ENCODE results near the gene SLC22A23. TPM values are rescaled to one million over a fixed set of nuclear protein-coding genes. Genes with fewer than 3 reads are reported as not detected.

The SLC22A23 gene
- total RNA-seq, 1 donor from 2014 or later, result 3.6 TPM

GRCh38 chr6:3421791-3422434 lies 34.9 kb downstream of the SLC22A23 start:
- H3K4me3 ChIP-seq (ENCODE audit: low read depth, low read length), result no peak overlapping the region
- H3K36me3 ChIP-seq (ENCODE audit: control insufficient read depth, insufficient read depth, low read length), result no peaks in the 10 kb centered on the region
- DNase-seq (ENCODE audit: low read depth), result no peak
- no peak for TF ChIP-seq CTCF (IDR thresholded peaks at IDR 0.05; ENCODE audit: insufficient read depth, low read length, poor library complexity, severe bottlenecking)
- no peaks in the 10 kb centered on the region for H3K27me3 ChIP-seq (ENCODE audit: control insufficient read depth, insufficient read depth, low read length)

GRCh38 chr6:3421143-3421542 lies 35.7 kb downstream of the SLC22A23 start:
- H3K27me3 ChIP-seq (ENCODE audit: control insufficient read depth, insufficient read depth, low read length), result no peaks in the 10 kb centered on the region
- no peak for DNase-seq (ENCODE audit: low read depth)
- H3K36me3 ChIP-seq (ENCODE audit: control insufficient read depth, insufficient read depth, low read length), result no peaks in the 10 kb centered on the region
- no peak for TF ChIP-seq CTCF (IDR thresholded peaks at IDR 0.05; ENCODE audit: insufficient read depth, low read length, poor library complexity, severe bottlenecking)
- no peak overlapping the region for H3K4me3 ChIP-seq (ENCODE audit: low read depth, low read length)

- DNase-seq (ENCODE audit: low read depth), result no peak
- Histone ChIP-seq H3K27me3 (ENCODE audit: control insufficient read depth, insufficient read depth, low read length) (no peaks in the 10 kb centered on the region), H3K4me3 (ENCODE audit: low read depth, low read length) (no peak overlapping the region), H3K36me3 (ENCODE audit: control insufficient read depth, insufficient read depth, low read length) (no peaks in the 10 kb centered on the region)
- no peak for TF ChIP-seq CTCF (IDR thresholded peaks at IDR 0.05; ENCODE audit: insufficient read depth, low read length, poor library complexity, severe bottlenecking)
Measured at GRCh38 chr6:3419624-3420272, 37.1 kb downstream of the SLC22A23 start.

- TF ChIP-seq CTCF (IDR thresholded peaks at IDR 0.05; ENCODE audit: insufficient read depth, low read length, poor library complexity, severe bottlenecking), result no peak
- no peaks in the 10 kb centered on the region for H3K27me3 ChIP-seq (ENCODE audit: control insufficient read depth, insufficient read depth, low read length)
- H3K36me3 ChIP-seq (ENCODE audit: control insufficient read depth, insufficient read depth, low read length), result no peaks in the 10 kb centered on the region
- DNase-seq (ENCODE audit: low read depth), result no peak
- no peak overlapping the region for H3K4me3 ChIP-seq (ENCODE audit: low read depth, low read length)
Measured at GRCh38 chr6:3418496-3419060, 38.3 kb downstream of the SLC22A23 start.

- no peak for DNase-seq (ENCODE audit: low read depth)
- H3K36me3 ChIP-seq (ENCODE audit: control insufficient read depth, insufficient read depth, low read length), result no peaks in the 10 kb centered on the region
- TF ChIP-seq CTCF (IDR thresholded peaks at IDR 0.05; ENCODE audit: insufficient read depth, low read length, poor library complexity, severe bottlenecking), result no peak
- H3K27me3 ChIP-seq (ENCODE audit: control insufficient read depth, insufficient read depth, low read length), result no peaks in the 10 kb centered on the region
- H3K4me3 ChIP-seq (ENCODE audit: low read depth, low read length), result no peak overlapping the region
Measured at GRCh38 chr6:3417473-3417872, 39.4 kb downstream of the SLC22A23 start.
